Amniotic epithelial cell (primary cell): Measurements from ENCODE around the gene CDC42BPG.
"Not testable (repeated sequence)": the region's sequence is repeated elsewhere in the genome, so short reads cannot be mapped to it uniquely, and the experiment has no call there.

Experiments
- DNase-seq: peaks from one replicate; pipeline ENCODE4 v3.0.0-alpha.2; 2010; ENCODE audit warnings: low read depth

The CDC42BPG gene

GRCh38 chr11:64835616-64836447, 8.6 kb downstream of the CDC42BPG start:
- no peak for DNase-seq

GRCh38 chr11:64834723-64835615, 9.5 kb downstream of the CDC42BPG start:
- peak; percentile 63 for DNase-seq

- DNase-seq = no peak
Measured at GRCh38 chr11:64834031-64834722, 10.3 kb downstream of the CDC42BPG start.

- no peak for DNase-seq
Measured at GRCh38 chr11:64833509-64833908, 10.9 kb downstream of the CDC42BPG start.

GRCh38 chr11:64833198-64833502, 11.3 kb downstream of the CDC42BPG start:
- DNase-seq = no peak

GRCh38 chr11:64832467-64833197, 11.8 kb downstream of the CDC42BPG start:
- no peak for DNase-seq

- no peak for DNase-seq
Measured at GRCh38 chr11:64831411-64831891, 13.0 kb downstream of the CDC42BPG start.

GRCh38 chr11:64829536-64830251, 14.8 kb downstream of the CDC42BPG start:
- no peak for DNase-seq

- DNase-seq = no peak
Measured at GRCh38 chr11:64827451-64827839, 17.0 kb downstream of the CDC42BPG start.

GRCh38 chr11:64826578-64827450, 17.6 kb downstream of the CDC42BPG start:
- DNase-seq = no peak

- DNase-seq = no peak
Measured at GRCh38 chr11:64826062-64826461, 18.4 kb downstream of the CDC42BPG start.

GRCh38 chr11:64823568-64824119, 20.8 kb downstream of the CDC42BPG start:
- no peak for DNase-seq

- DNase-seq = no peak
Measured at GRCh38 chr11:64817476-64817875, 27.0 kb downstream of the CDC42BPG start.

GRCh38 chr11:64815433-64815832, 29.0 kb downstream of the CDC42BPG start:
- DNase-seq = not testable (repeated sequence)

- no peak for DNase-seq
Measured at GRCh38 chr11:64814712-64815187, 29.7 kb downstream of the CDC42BPG start.

- DNase-seq = no peak
Measured at GRCh38 chr11:64813826-64814225, 30.6 kb downstream of the CDC42BPG start.

- no peak for DNase-seq
Measured at GRCh38 chr11:64810891-64811272, 33.6 kb downstream of the CDC42BPG start.

- DNase-seq = peak; percentile 95
Measured at GRCh38 chr11:64810271-64810890, 34.1 kb downstream of the CDC42BPG start, which contains the start of gene MEN1. MEN1 (minus strand) TSS chr11:64810551; CDS start chr11:64810109, 442 bp downstream.

GRCh38 chr11:64809781-64810241, 34.6 kb downstream of the CDC42BPG start:
- no peak for DNase-seq
